NCI-H82 (cell line): Measurements from ENCODE around the gene MT1A.
A peak's percentile ranks its signal among the peaks of the same experiment; 100 is the strongest.

ENCODE experiments used
- DNase-seq: peaks from one replicate; lab custom pipeline; 2025; lab: John Stamatoyannopoulos, UW

Gene MT1A

GRCh38 chr16:56631197-56631596 lies 7.3 kb upstream of the MT1A start:
- no peak for DNase-seq

GRCh38 chr16:56631832-56632155 lies 6.7 kb upstream of the MT1A start:
- no peak for DNase-seq

GRCh38 chr16:56632156-56632847 lies 6.2 kb upstream of the MT1A start, which contains the start of gene MT1M:
Gene MT1M (plus strand): TSS chr16:56632659. CDS start chr16:56632732, 73 bp downstream.
- no peak for DNase-seq

GRCh38 chr16:56632848-56633365 lies 5.6 kb upstream of the MT1A start:
- DNase-seq = no peak

GRCh38 chr16:56633535-56633934 lies 4.9 kb upstream of the MT1A start:
- no peak for DNase-seq

- DNase-seq = no peak
Measured at GRCh38 chr16:56634715-56635440, 3.6 kb upstream of the MT1A start.

GRCh38 chr16:56635441-56635967 lies 3.0 kb upstream of the MT1A start:
- no peak for DNase-seq

- no peak for DNase-seq
Measured at GRCh38 chr16:56636616-56637413, 1.7 kb upstream of the MT1A start.

GRCh38 chr16:56639045-56639444 lies 579 bp downstream of the MT1A start:
- DNase-seq = no peak

GRCh38 chr16:56640076-56640475 lies 1.6 kb downstream of the MT1A start:
- DNase-seq = no peak

- no peak for DNase-seq
Measured at GRCh38 chr16:56641166-56641565, 2.7 kb downstream of the MT1A start.

GRCh38 chr16:56643080-56643778 lies 4.8 kb downstream of the MT1A start:
- peak; percentile 43 for DNase-seq

- DNase-seq = no peak
Measured at GRCh38 chr16:56643833-56644232, 5.4 kb downstream of the MT1A start.

GRCh38 chr16:56645311-56645710 lies 6.8 kb downstream of the MT1A start:
- no peak for DNase-seq

- no peak for DNase-seq
Measured at GRCh38 chr16:56645838-56646237, 7.4 kb downstream of the MT1A start.

- DNase-seq = no peak
Measured at GRCh38 chr16:56647641-56648431, 9.4 kb downstream of the MT1A start.

GRCh38 chr16:56649271-56649670 lies 10.8 kb downstream of the MT1A start:
- DNase-seq = no peak

- DNase-seq = no peak
Measured at GRCh38 chr16:56649820-56650219, 11.4 kb downstream of the MT1A start.

GRCh38 chr16:56651586-56651985 lies 13.1 kb downstream of the MT1A start, which contains the start of gene MT1B:
Gene MT1B (plus strand): TSS chr16:56651886. CDS start chr16:56651954, 68 bp downstream.
- no peak for DNase-seq

GRCh38 chr16:56652600-56652999 lies 14.1 kb downstream of the MT1A start:
- no peak for DNase-seq

- DNase-seq = no peak
Measured at GRCh38 chr16:56653218-56653617, 14.8 kb downstream of the MT1A start.
